B cell (primary cell): ENCODE data around the gene RAC2. TPM values are rescaled to one million over a fixed set of nuclear protein-coding genes. Genes with fewer than 3 reads are reported as not detected.

Experiments used
- ATAC-seq: fragments of 200-7000 bp; cut with Tn5 transposase; one replicate; pipeline ENCODE4 v1.10.0; 2021; ENCODE audit warnings: low read depth, mild to moderate bottlenecking, moderate number of reproducible peaks, moderate library complexity
- CTCF ChIA-PET: fragments of 350-600 bp; sonication (Branson Sonifier 250); formaldehyde crosslinking; loops from one replicate; lab custom pipeline; 2021; ENCODE audit warnings: antibody characterized with exemption, inconsistent platforms; lab: Charles Lee
- POLR2A ChIA-PET: fragments of 350-600 bp; sonication (Branson Sonifier 250); formaldehyde crosslinking; loops from one replicate; lab custom pipeline; 2021; ENCODE audit warnings: antibody characterized with exemption; lab: Charles Lee
- DNase-seq: peaks from one replicate; pipeline ENCODE4 v3.0.0; 2013
- H2AFZ ChIP-seq: 2 replicates; pipeline ENCODE4 v1.6.1; 2012; ENCODE audit warnings: mild to moderate bottlenecking, low read depth, low read length; ENCODE audit not compliant: insufficient read depth, poor library complexity, severe bottlenecking
- H3K27ac ChIP-seq, 2 donors: 1 replicate in 1 of 2; 2 replicates in 1 of 2; pipeline ENCODE4 v1.5.1; 2012 to 2013; ENCODE audit warnings: low read length in 2 of 2, mild to moderate bottlenecking in 2 of 2, moderate library complexity in 1 of 2
- H3K27me3 ChIP-seq, 4 experiments: fragments of 200-600 bp in 1 of 4; sonication (generic) in 1 of 4; replicated peaks in 1 of 4; 1 replicate in 2 of 4; 2 replicates in 2 of 4; pipeline versions ENCODE4 v1.6.1 to v1.7.0; 2013 to 2016; ENCODE audit warnings: low read length in 3 of 4, mild to moderate bottlenecking in 2 of 4, mixed read lengths in 1 of 4, moderate library complexity in 1 of 4; ENCODE audit not compliant: insufficient read depth in 4 of 4, control insufficient read depth in 3 of 4; ENCODE audit errors: control extremely low read depth in 1 of 4
- H3K36me3 ChIP-seq, 2 experiments: replicated peaks in 1 of 2; 1 replicate in 1 of 2; 2 replicates in 1 of 2; pipeline versions ENCODE4 v1.6.1 to v1.7.1; 2013; ENCODE audit warnings: low read length in 1 of 2; ENCODE audit not compliant: insufficient read depth in 2 of 2, control insufficient read depth in 1 of 2; ENCODE audit errors: control extremely low read depth in 1 of 2, extremely low read depth in 1 of 2
- H3K4me1 ChIP-seq, 2 donors: fragments of 200-600 bp in 1 of 2; sonication (generic) in 1 of 2; 1 replicate in 1 of 2; 2 replicates in 1 of 2; pipeline versions ENCODE4 v1.5.1 to v1.6.1; 2013 to 2017; ENCODE audit warnings: low read length in 2 of 2; ENCODE audit not compliant: control insufficient read depth in 2 of 2, insufficient read depth in 2 of 2
- H3K4me2 ChIP-seq: replicated peaks from 2 replicates; pipeline ENCODE3; 2012; ENCODE audit warnings: mild to moderate bottlenecking, low read depth, low read length; ENCODE audit not compliant: poor library complexity, severe bottlenecking
- H3K4me3 ChIP-seq, 5 experiments: fragments of 200-600 bp in 1 of 5; sonication (generic) in 1 of 5; 1 replicate in 3 of 5; 2 replicates in 2 of 5; pipeline versions ENCODE4 v1.5.1 to v1.7.0; 2011 to 2016; ENCODE audit warnings: low read length in 4 of 5, mild to moderate bottlenecking in 4 of 5, low read depth in 2 of 5, control low read depth in 1 of 5, moderate library complexity in 1 of 5; ENCODE audit not compliant: insufficient read depth in 1 of 5; ENCODE audit errors: control extremely low read depth in 1 of 5, extremely low read depth in 1 of 5
- H3K79me2 ChIP-seq: fragments of 200-600 bp; sonication (generic); one replicate; pipeline ENCODE4 v1.6.0; 2016; ENCODE audit warnings: low read length; ENCODE audit not compliant: control insufficient read depth, insufficient read depth
- H3K9ac ChIP-seq: fragments of 200-600 bp; sonication (generic); 2 replicates; pipeline ENCODE4 v1.6.1; 2017; ENCODE audit warnings: mild to moderate bottlenecking, low read length, moderate library complexity
- H3K9me3 ChIP-seq, 3 donors: one replicate each; pipeline versions ENCODE4 v1.6.1 to v1.7.1; 2013; ENCODE audit warnings: low read length in 2 of 3; ENCODE audit not compliant: control insufficient read depth in 2 of 3, insufficient read depth in 1 of 3; ENCODE audit errors: control extremely low read depth in 1 of 3
- H4K20me1 ChIP-seq: 2 replicates; pipeline ENCODE4 v1.6.0; 2012; ENCODE audit warnings: mild to moderate bottlenecking, low read length; ENCODE audit not compliant: insufficient read depth, control insufficient read depth, poor library complexity, severe bottlenecking
- H3K27ac Mint-ChIP-seq: one replicate; pipeline ENCODE4 v1.8.0; 2021; ENCODE audit warnings: mixed read lengths
- H3K27me3 Mint-ChIP-seq: one replicate; pipeline ENCODE4 v1.8.0; 2021; ENCODE audit warnings: mixed read lengths
- H3K4me1 Mint-ChIP-seq: one replicate; pipeline ENCODE4 v1.8.0; 2021; ENCODE audit warnings: mixed read lengths
- H3K4me3 Mint-ChIP-seq: one replicate; pipeline ENCODE4 v1.8.0; 2021; ENCODE audit warnings: mixed read lengths
- H3K9me3 Mint-ChIP-seq: one replicate; pipeline ENCODE4 v1.8.0; 2022; ENCODE audit warnings: mixed read lengths; ENCODE audit not compliant: insufficient read depth
- CTCF ChIP-seq: fragments of 200-600 bp; IDR thresholded peaks from one replicate; pipeline ENCODE4 v1.8.0; 2022; ENCODE audit warnings: antibody characterized with exemption, mild to moderate bottlenecking
- EZH2 ChIP-seq: IDR thresholded peaks from 2 replicates; pipeline ENCODE4 v1.6.1; 2012; ENCODE audit warnings: borderline replicate concordance, low read depth, mild to moderate bottlenecking, moderate library complexity, low read length; ENCODE audit not compliant: insufficient read depth, poor library complexity, severe bottlenecking
- WGBS: methylation state at CpG from one replicate; pipeline ENCODE4 v1.1.5; 2013; ENCODE audit warnings: missing lambda C conversion rate; ENCODE audit not compliant: insufficient coverage; 5-methylcytosine and 5-hydroxymethylcytosine counted together
- intact Hi-C: fragments of 100-400 bp; cut with micrococcal nuclease; formaldehyde crosslinking; loops from one replicate; pipeline ENCODE4 v1.10.0; 2022
- polyA plus RNA-seq: library from polyadenylated mRNA; depleted of rRNA; stranded (reverse); fragments of >200 nt; gene quantifications from 2 replicates; pipeline ENCODE4 v1.2.3, GENCODE V29; 2012
- total RNA-seq, 2 donors: library from RNA; stranded (reverse); fragments of 120-200 nt in 1 of 2; gene quantifications; 1 replicate in 1 of 2; 2 replicates in 1 of 2; pipeline versions ENCODE4 v1.2.3 to v1.2.4, GENCODE V29; 2013 to 2022

RAC2 gene
- total and polyA plus RNA-seq, 2 donors (not counting 1 experiment from before 2014, with no cell fraction given), result 273 to 776 TPM

- H3K9me3 Mint-ChIP-seq, result no peaks in the 10 kb centered on the region
- Histone ChIP-seq H3K9ac (peak overlapping the region; percentile 49), H3K4me3 (peak overlapping the region in 2 of 5 experiments; percentile 28 to 30), H3K4me2 (peak overlapping the region; percentile 81), H2AFZ (no peak overlapping the region), H3K27ac (peak overlapping the region; percentile 91 to 96), H3K27me3 (no peaks in the 10 kb centered on the region), H3K79me2 (peaks cover 60% of the 10 kb centered on the region), H4K20me1 (peaks cover 18% of the 10 kb centered on the region), H3K36me3 (peaks cover 0 to 90% of the 10 kb centered on the region in 2 experiments), H3K4me1 (peaks cover 85 to 95% of the 10 kb centered on the region in 2 donors), H3K9me3 (peaks cover 0 to 6% (median 0%) of the 10 kb centered on the region in 3 donors)
- 54% methylated on average over 5 of the region's 7 CpGs for WGBS
- DNase-seq (no peak), ATAC-seq (no peak)
- no peaks in the 10 kb centered on the region for H3K27me3 Mint-ChIP-seq
- H3K4me1 Mint-ChIP-seq, result peaks cover 88% of the 10 kb centered on the region
- peak overlapping the region; percentile 86 for H3K4me3 Mint-ChIP-seq
- ChIA-PET CTCF (interaction anchor here (0.7 to 7.2 kb wide), 11 partner anchors 9 to 229 kb away, joined by 3 to 95 read pairs (median 4); partner anchors contain the start of gene RAC2), POLR2A (interaction anchor here (2.2 to 4.0 kb wide), 5 partner anchors 11 to 29 kb away, joined by 5 to 58 read pairs (median 16); partner anchors contain the start of gene RAC2)
- TF ChIP-seq CTCF (no peak), EZH2 (no peak)
- intact Hi-C loops, result no loop called here
- peak overlapping the region; percentile 100 for H3K27ac Mint-ChIP-seq
Measured at GRCh38 chr22:37229012-37229804, 14.9 kb downstream of the RAC2 start.
